K562 (cell line): ENCODE results near the gene COPS9.

ENCODE experiments used
- MYC ChIP-seq, 2 experiments: fragments of 250-450 bp in 1 of 2; sonication (Bioruptor Pico) in 1 of 2; IDR thresholded peaks; 2 replicates each; pipeline versions ENCODE4 v1.5.1 to v1.6.1; 2012 to 2021; ENCODE audit warnings: low read depth in 2 of 2, borderline replicate concordance in 1 of 2, improper control_type of control experiment in 1 of 2, low read length in 1 of 2, mild to moderate bottlenecking in 1 of 2, moderate library complexity in 1 of 2
- POLR2AphosphoS2 ChIP-seq: IDR thresholded peaks from 2 replicates; pipeline ENCODE4 v1.6.1; 2012; ENCODE audit warnings: low read length, improper control_type of control experiment
- SIN3A ChIP-seq, 2 experiments: fragments of 150-350 bp in 1 of 2; IDR thresholded peaks; 2 replicates each; pipeline ENCODE4 v1.6.1; 2011 to 2016; ENCODE audit warnings: borderline replicate concordance in 2 of 2, low read depth in 2 of 2, low read length in 2 of 2, mild to moderate bottlenecking in 2 of 2, moderate library complexity in 2 of 2; ENCODE audit not compliant: control insufficient read depth in 1 of 2
- SRSF1 ChIP-seq: fragments of 200-400 bp; formaldehyde crosslinking; IDR thresholded peaks from 2 replicates; pipeline ENCODE4 v1.6.1; 2017; ENCODE audit warnings: mild to moderate bottlenecking, low read depth, low read length, moderate library complexity
- ZNF146 ChIP-seq: IDR thresholded peaks from one replicate; pipeline ENCODE4 v1.6.1; 2018; ENCODE audit warnings: missing compliant biosample characterization; ENCODE audit not compliant: unreplicated experiment

- no peak for TF ChIP-seq SIN3A (IDR thresholded peaks at IDR 0.05; ENCODE audit: borderline replicate concordance in 2 of 2, control insufficient read depth in 1 of 2, low read depth in 2 of 2, low read length in 2 of 2)
- no peak for TF ChIP-seq POLR2AphosphoS2
- no peak for TF ChIP-seq MYC (IDR thresholded peaks at IDR 0.05; ENCODE audit: low read depth, low read length)
- no peak for TF ChIP-seq MYC (CRISPR knock-in tag; IDR thresholded peaks at IDR 0.05; ENCODE audit: borderline replicate concordance, low read depth)
- TF ChIP-seq ZNF146 (CRISPR knock-in tag) = no peak
- TF ChIP-seq SRSF1 = no peak
Measured at GRCh38 chr2:240139011-240139441, 2.9 kb upstream of the COPS9 start.
